OCI-LY7 (cell line): Measurements from ENCODE around the gene ARL8B. TPM values are rescaled to one million over a fixed set of nuclear protein-coding genes. Genes with fewer than 3 reads are reported as not detected.

Source experiments
- BruUV-seq: library from RNA; stranded (reverse); fragments of 400-500 nt; replicated peaks from 2 replicates; lab custom pipeline; 2021; lab: Mats Ljungman, UMichigan
- CTCF ChIA-PET: fragments of 300-600 bp; sonication (Branson Sonifier 250); formaldehyde crosslinking; loops from one replicate; lab custom pipeline; 2022; ENCODE audit warnings: antibody characterized with exemption; ENCODE audit not compliant: unreplicated experiment; lab: Charles Lee
- POLR2A ChIA-PET: fragments of 300-600 bp; sonication (Branson Sonifier 250); formaldehyde crosslinking; loops from one replicate; lab custom pipeline; 2022; ENCODE audit warnings: antibody characterized with exemption; lab: Charles Lee
- DNase-seq: peaks from one replicate; pipeline ENCODE4 v3.0.0-alpha.2; 2015; ENCODE audit warnings: low spot score
- H2AFZ ChIP-seq: fragments of 200-600 bp; sonication (generic), shearing (Covaris generic); 2 replicates; pipeline ENCODE4 v1.6.1; 2014; ENCODE audit warnings: mild to moderate bottlenecking, antibody characterized with exemption, low read length, moderate library complexity
- H3K27ac ChIP-seq: fragments of 200-600 bp; sonication (generic); 2 replicates; pipeline ENCODE4 v1.5.1; 2014; ENCODE audit warnings: mixed run types, low read depth, mild to moderate bottlenecking, moderate library complexity, low read length, inconsistent platforms; ENCODE audit not compliant: poor library complexity, severe bottlenecking
- H3K36me3 ChIP-seq: fragments of 200-600 bp; sonication (generic); 2 replicates; pipeline ENCODE4 v1.6.1; 2014; ENCODE audit warnings: mild to moderate bottlenecking, antibody characterized with exemption, low read length, moderate library complexity, mixed read lengths; ENCODE audit not compliant: insufficient read depth
- H3K4me1 ChIP-seq: fragments of 200-600 bp; sonication (generic); 2 replicates; pipeline ENCODE4 v1.5.1; 2014; ENCODE audit warnings: mild to moderate bottlenecking, low read length; ENCODE audit not compliant: insufficient read depth, poor library complexity, severe bottlenecking
- H3K4me2 ChIP-seq: fragments of 200-600 bp; sonication (generic); 2 replicates; pipeline ENCODE4 v1.6.1; 2014; ENCODE audit warnings: mild to moderate bottlenecking, low read length
- H3K4me3 ChIP-seq: fragments of 200-600 bp; sonication (generic); 2 replicates; pipeline ENCODE4 v1.5.1; 2014; ENCODE audit warnings: mild to moderate bottlenecking, low read depth, low read length; ENCODE audit not compliant: poor library complexity, severe bottlenecking
- H3K79me2 ChIP-seq: fragments of 200-600 bp; sonication (generic); 2 replicates; pipeline ENCODE4 v1.6.1; 2016; ENCODE audit warnings: low read depth, mild to moderate bottlenecking, low read length, moderate library complexity, mixed read lengths; ENCODE audit not compliant: insufficient read depth
- H3K9me2 ChIP-seq: fragments of 200-600 bp; sonication (generic); 2 replicates; pipeline ENCODE4 v1.6.1; 2016; ENCODE audit warnings: mild to moderate bottlenecking, low read length, mixed read lengths; ENCODE audit not compliant: insufficient read depth
- H3K9me3 ChIP-seq: fragments of 200-600 bp; sonication (generic); 2 replicates; pipeline ENCODE4 v1.6.1; 2014; ENCODE audit warnings: mild to moderate bottlenecking, mixed run types, low read length, mixed read lengths
- H4K20me1 ChIP-seq: fragments of 200-600 bp; sonication (generic); 2 replicates; pipeline ENCODE4 v1.6.1; 2014; ENCODE audit warnings: mild to moderate bottlenecking, antibody characterized with exemption, low read length, moderate library complexity, mixed read lengths; ENCODE audit not compliant: insufficient read depth
- CTCF ChIP-seq: fragments of 200-600 bp; sonication (generic); conservative IDR thresholded peaks from 2 replicates; pipeline ENCODE4 v1.5.1; 2014; ENCODE audit warnings: mild to moderate bottlenecking, antibody characterized with exemption, low read length, moderate library complexity, mixed read lengths
- EZH2phosphoT487 ChIP-seq: fragments of 200-600 bp; sonication (generic); IDR thresholded peaks from 2 replicates; pipeline ENCODE4 v1.6.1; 2018; ENCODE audit warnings: low read depth, borderline replicate concordance, mild to moderate bottlenecking, mixed run types, antibody characterized with exemption, low read length, moderate library complexity, mixed read lengths
- intact Hi-C: fragments of 100-400 bp; cut with micrococcal nuclease; formaldehyde crosslinking; loops from one replicate; pipeline ENCODE4 v1.10.0; 2022; ENCODE audit not compliant: unreplicated experiment
- total RNA-seq, 2 experiments: library from RNA; depleted of rRNA in 1 of 2; stranded (reverse); fragments of >200 nt in 1 of 2; shearing (Covaris generic) in 1 of 2; gene quantifications; 2 replicates each; pipeline ENCODE4 v1.2.3, GENCODE V29; 2014 to 2022

ARL8B gene
- total RNA-seq, 2 experiments from 2014 or later, result 27.1 to 60.4 TPM

GRCh38 chr3:5084224-5084623, 37.9 kb upstream of the ARL8B start:
- BruUV-seq, result no TSS peak
- H3K36me3 ChIP-seq, result no peaks in the 10 kb centered on the region

GRCh38 chr3:5086708-5087107, 35.4 kb upstream of the ARL8B start:
- H2AFZ ChIP-seq, result no peak overlapping the region
- no peaks in the 10 kb centered on the region for H3K79me2 ChIP-seq
- DNase-seq, result no peak
- H3K4me2 ChIP-seq, result no peak overlapping the region
- H3K9me3 ChIP-seq, result no peaks in the 10 kb centered on the region
- ChIA-PET CTCF (no interaction called here), POLR2A (no interaction called here)
- TF ChIP-seq CTCF, result no peak
- no peak for TF ChIP-seq EZH2phosphoT487
- no peak overlapping the region for H3K4me3 ChIP-seq
- no TSS peak for BruUV-seq
- intact Hi-C loops, result no loop called here
- H3K36me3 ChIP-seq, result no peaks in the 10 kb centered on the region
- no peaks in the 10 kb centered on the region for H3K9me2 ChIP-seq
- H3K27ac ChIP-seq, result no peak overlapping the region
- H3K4me1 ChIP-seq, result no peaks in the 10 kb centered on the region
- no peaks in the 10 kb centered on the region for H4K20me1 ChIP-seq

More at GRCh38 chr3:5084224-5084623, 37.9 kb upstream of the ARL8B start:
- no peaks in the 10 kb centered on the region for H3K4me1 ChIP-seq
- no peaks in the 10 kb centered on the region for H3K9me2 ChIP-seq
- no peak overlapping the region for H3K4me3 ChIP-seq
- CTCF ChIA-PET, result no interaction called here
- H2AFZ ChIP-seq, result no peak overlapping the region
- DNase-seq, result no peak
- H3K27ac ChIP-seq, result no peak overlapping the region
- TF ChIP-seq EZH2phosphoT487 (no peak), CTCF (no peak)
- POLR2A ChIA-PET, result no interaction called here
- H3K79me2 ChIP-seq, result no peaks in the 10 kb centered on the region
- intact Hi-C loops, result no loop called here
- H3K9me3 ChIP-seq, result no peaks in the 10 kb centered on the region
- no peak overlapping the region for H3K4me2 ChIP-seq
- no peaks in the 10 kb centered on the region for H4K20me1 ChIP-seq

GRCh38 chr3:5087209-5087608, 34.9 kb upstream of the ARL8B start:
- Histone ChIP-seq H3K27ac (no peak overlapping the region), H3K36me3 (no peaks in the 10 kb centered on the region), H3K9me2 (no peaks in the 10 kb centered on the region), H3K4me2 (no peak overlapping the region), H3K4me1 (no peaks in the 10 kb centered on the region), H4K20me1 (no peaks in the 10 kb centered on the region), H3K79me2 (no peaks in the 10 kb centered on the region), H3K4me3 (no peak overlapping the region), H3K9me3 (no peaks in the 10 kb centered on the region), H2AFZ (no peak overlapping the region)
- POLR2A ChIA-PET, result no interaction called here
- no peak for DNase-seq
- BruUV-seq, result no TSS peak
- TF ChIP-seq CTCF (no peak), EZH2phosphoT487 (no peak)
- intact Hi-C loops, result no loop called here
- CTCF ChIA-PET, result no interaction called here
